HCT116 (cell line): ENCODE measurements around the gene CENPU.

Experiments used
- POLR2A ChIP-seq: IDR thresholded peaks from 2 replicates; pipeline ENCODE4 v1.7.0; 2011; ENCODE audit warnings: borderline replicate concordance; ENCODE audit not compliant: insufficient read depth, insufficient read length; ENCODE audit errors: extremely low read depth
- POLR2AphosphoS5 ChIP-seq: IDR thresholded peaks from 2 replicates; pipeline ENCODE4 v1.6.1; 2011; ENCODE audit warnings: mild to moderate bottlenecking, low read depth, low read length, moderate library complexity
- SRF ChIP-seq: IDR thresholded peaks from 2 replicates; pipeline ENCODE4 v1.6.1; 2012; ENCODE audit warnings: low read depth
- ZFX ChIP-seq: fragments of 450-650 bp; IDR thresholded peaks from 2 replicates; pipeline ENCODE4 v1.6.1; 2017
- ZNF274 ChIP-seq: fragments of 200-500 bp; sonication (Bioruptor generic); IDR thresholded peaks from 2 replicates; pipeline ENCODE4 v1.6.1; 2014; ENCODE audit warnings: mild to moderate bottlenecking, low read depth, low read length, inconsistent platforms
- TF ChIP-seq, protein P1 (sequence below), 3 experiments: fragments of 200-600 bp in 1 of 3; sonication (generic) in 1 of 3; IDR thresholded peaks in 2 of 3; conservative IDR thresholded peaks in 1 of 3; 2 replicates each; pipeline ENCODE4 v1.5.1; 2012 to 2017; ENCODE audit warnings: low read depth in 2 of 3, low read length in 2 of 3, antibody characterized with exemption in 1 of 3, borderline replicate concordance in 1 of 3, control low read depth in 1 of 3, mild to moderate bottlenecking in 1 of 3, mixed read lengths in 1 of 3, mixed run types in 1 of 3, moderate library complexity in 1 of 3; ENCODE audit not compliant: insufficient read depth in 1 of 3

DNA sequence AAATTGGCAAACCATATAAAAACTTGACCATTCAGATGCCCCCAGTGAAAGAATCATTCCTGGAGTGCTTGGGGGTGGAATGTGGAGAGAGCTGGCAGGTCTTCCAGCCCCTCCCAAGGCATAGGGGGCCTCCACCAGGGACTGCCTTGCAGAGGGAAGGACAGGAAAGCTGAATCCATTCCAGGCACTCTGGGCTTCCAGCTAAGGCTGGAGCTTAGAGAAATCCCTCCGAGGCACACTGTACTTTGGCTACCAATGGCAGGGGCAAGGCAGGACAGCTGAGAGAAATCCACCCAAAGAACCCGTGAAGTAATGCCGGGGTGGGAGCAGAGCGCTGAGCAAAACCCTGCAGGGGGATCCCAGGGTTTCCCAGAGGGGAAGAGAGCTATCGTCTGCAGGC, 4.0 kb downstream of the CENPU start:
- no peak for TF ChIP-seq ZFX
- no peak for TF ChIP-seq SRF
- TF ChIP-seq, protein P1, sequence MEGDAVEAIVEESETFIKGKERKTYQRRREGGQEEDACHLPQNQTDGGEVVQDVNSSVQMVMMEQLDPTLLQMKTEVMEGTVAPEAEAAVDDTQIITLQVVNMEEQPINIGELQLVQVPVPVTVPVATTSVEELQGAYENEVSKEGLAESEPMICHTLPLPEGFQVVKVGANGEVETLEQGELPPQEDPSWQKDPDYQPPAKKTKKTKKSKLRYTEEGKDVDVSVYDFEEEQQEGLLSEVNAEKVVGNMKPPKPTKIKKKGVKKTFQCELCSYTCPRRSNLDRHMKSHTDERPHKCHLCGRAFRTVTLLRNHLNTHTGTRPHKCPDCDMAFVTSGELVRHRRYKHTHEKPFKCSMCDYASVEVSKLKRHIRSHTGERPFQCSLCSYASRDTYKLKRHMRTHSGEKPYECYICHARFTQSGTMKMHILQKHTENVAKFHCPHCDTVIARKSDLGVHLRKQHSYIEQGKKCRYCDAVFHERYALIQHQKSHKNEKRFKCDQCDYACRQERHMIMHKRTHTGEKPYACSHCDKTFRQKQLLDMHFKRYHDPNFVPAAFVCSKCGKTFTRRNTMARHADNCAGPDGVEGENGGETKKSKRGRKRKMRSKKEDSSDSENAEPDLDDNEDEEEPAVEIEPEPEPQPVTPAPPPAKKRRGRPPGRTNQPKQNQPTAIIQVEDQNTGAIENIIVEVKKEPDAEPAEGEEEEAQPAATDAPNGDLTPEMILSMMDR (IDR thresholded peaks at IDR 0.05 in 2 of 3, conservative IDR thresholded peaks at IDR 0.05 in 1 of 3; ENCODE audit: borderline replicate concordance in 1 of 3, insufficient read depth in 1 of 3, low read depth in 2 of 3, low read length in 2 of 3) = no peak
- TF ChIP-seq POLR2AphosphoS5 = no peak
- TF ChIP-seq POLR2A = no peak
- no peak for TF ChIP-seq ZNF274
